ENCODE measurements around the gene RASGEF1B. TPM values are rescaled to one million over a fixed set of nuclear protein-coding genes. Genes with fewer than 3 reads are reported as not detected.

RASGEF1B gene
- total RNA-seq, 2 donors from 2014 or later = 7.8 to 24.5 TPM

DNA sequence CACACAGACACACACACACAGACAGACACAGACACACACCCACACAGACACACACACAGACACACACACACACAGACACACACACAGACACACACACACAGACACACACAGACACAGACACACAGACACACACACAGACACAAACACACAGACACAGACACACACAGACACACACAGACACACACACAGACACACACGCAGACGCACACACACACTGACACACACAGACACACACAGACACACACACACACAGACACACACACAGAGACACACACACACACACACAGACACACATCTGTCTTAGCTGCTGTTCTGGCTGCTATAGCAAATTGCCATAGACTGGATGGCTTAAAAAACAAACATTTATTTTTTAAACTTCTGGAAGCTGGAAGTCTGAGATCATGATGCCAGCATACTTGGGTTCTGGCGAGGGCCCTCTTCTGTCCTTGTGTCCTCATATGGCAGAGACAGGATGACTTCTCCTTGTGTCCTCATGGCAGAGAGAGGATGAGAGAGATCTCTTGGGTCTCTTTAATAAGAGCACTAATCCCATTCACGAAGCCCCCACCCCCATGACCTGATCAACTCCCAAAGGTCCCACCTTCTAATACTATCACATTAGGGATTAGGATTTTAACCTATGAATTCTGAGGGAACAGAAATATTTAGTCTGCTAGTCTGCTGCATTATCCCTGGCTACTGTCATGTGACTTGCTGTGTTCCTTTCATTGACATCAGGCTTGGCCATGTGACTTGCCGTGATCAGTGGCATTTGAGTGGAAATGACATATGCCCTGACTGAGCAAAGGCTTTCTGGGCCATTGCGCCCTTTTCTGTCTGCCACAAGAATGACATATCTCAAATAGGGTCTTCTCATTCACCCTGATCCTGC, 32.7 kb upstream of the RASGEF1B start:
- Histone ChIP-seq H3K27me3 (no peaks in the 10 kb centered on the region), H3K4me3 (no peak overlapping the region), H3K27ac (peak overlapping the region; percentile 49), H3K9ac (ENCODE audit: low read depth in 2 of 2, low read length in 2 of 2) (no peak overlapping the region), H3K9me3 (no peaks in the 10 kb centered on the region), H3K36me3 (no peaks in the 10 kb centered on the region), H3K4me1 (no peaks in the 10 kb centered on the region)
- intact Hi-C loops (cut with DNase I) = no loop called here
- TF ChIP-seq, protein P1, sequence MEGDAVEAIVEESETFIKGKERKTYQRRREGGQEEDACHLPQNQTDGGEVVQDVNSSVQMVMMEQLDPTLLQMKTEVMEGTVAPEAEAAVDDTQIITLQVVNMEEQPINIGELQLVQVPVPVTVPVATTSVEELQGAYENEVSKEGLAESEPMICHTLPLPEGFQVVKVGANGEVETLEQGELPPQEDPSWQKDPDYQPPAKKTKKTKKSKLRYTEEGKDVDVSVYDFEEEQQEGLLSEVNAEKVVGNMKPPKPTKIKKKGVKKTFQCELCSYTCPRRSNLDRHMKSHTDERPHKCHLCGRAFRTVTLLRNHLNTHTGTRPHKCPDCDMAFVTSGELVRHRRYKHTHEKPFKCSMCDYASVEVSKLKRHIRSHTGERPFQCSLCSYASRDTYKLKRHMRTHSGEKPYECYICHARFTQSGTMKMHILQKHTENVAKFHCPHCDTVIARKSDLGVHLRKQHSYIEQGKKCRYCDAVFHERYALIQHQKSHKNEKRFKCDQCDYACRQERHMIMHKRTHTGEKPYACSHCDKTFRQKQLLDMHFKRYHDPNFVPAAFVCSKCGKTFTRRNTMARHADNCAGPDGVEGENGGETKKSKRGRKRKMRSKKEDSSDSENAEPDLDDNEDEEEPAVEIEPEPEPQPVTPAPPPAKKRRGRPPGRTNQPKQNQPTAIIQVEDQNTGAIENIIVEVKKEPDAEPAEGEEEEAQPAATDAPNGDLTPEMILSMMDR (IDR thresholded peaks at IDR 0.05) = no peak
- DNase-seq = no peak

DNA sequence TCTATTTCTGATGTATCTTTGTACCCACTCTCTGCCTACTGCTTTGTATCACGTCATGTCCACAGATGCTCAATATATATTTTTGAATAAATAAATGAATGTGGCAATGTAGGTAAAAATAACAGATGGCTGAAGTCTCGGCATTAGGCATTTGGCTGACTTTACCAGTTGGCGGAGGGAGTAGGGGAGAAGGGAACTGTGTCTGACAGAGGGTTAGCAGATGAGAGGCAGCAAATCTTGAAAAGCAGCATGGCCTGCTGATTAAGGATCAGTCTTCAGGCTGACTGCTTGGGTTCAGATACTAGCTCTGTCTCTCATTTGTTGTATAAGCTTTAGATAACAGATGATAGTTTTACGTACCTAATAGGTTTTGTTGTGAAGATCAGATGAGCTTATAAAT, 31.9 kb upstream of the RASGEF1B start:
- no peak overlapping the region for H3K4me3 ChIP-seq
- no peak overlapping the region for H3K9ac ChIP-seq (ENCODE audit: low read depth in 2 of 2, low read length in 2 of 2)
- H3K27ac ChIP-seq = no peak overlapping the region
- no peak for DNase-seq
- intact Hi-C loops (cut with DNase I) = no loop called here
- TF ChIP-seq, protein P1 (IDR thresholded peaks at IDR 0.05) = no peak
- H3K27me3 ChIP-seq = no peaks in the 10 kb centered on the region
- H3K4me1 ChIP-seq = no peaks in the 10 kb centered on the region
- no peaks in the 10 kb centered on the region for H3K36me3 ChIP-seq
- no peaks in the 10 kb centered on the region for H3K9me3 ChIP-seq

DNA sequence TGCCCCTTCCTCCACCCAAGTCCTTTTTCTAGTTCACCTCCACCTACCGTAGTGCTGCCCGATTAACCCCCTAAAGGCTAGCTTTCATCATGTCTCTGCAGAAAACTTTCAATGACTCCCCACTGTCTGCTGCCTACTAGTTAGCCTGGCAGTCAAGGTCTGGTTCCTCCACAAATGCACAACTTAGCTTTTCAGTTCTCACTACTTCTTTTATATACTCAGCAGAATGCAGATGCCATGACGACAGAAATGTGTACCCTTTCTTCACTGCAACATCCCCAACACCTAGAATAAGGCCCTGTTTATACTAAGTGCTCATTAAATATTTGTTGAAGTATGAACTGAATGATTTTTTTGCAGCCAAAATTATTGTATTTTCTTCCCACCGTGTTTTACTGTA, 30.9 kb upstream of the RASGEF1B start:
- Histone ChIP-seq H3K27me3 (no peaks in the 10 kb centered on the region), H3K9ac (ENCODE audit: low read depth in 2 of 2, low read length in 2 of 2) (no peak overlapping the region), H3K4me1 (no peaks in the 10 kb centered on the region), H3K36me3 (no peaks in the 10 kb centered on the region), H3K9me3 (no peaks in the 10 kb centered on the region), H3K27ac (no peak overlapping the region), H3K4me3 (no peak overlapping the region)
- intact Hi-C loops (cut with DNase I) = no loop called here
- TF ChIP-seq, protein P1 (IDR thresholded peaks at IDR 0.05) = no peak
- DNase-seq = no peak

DNA sequence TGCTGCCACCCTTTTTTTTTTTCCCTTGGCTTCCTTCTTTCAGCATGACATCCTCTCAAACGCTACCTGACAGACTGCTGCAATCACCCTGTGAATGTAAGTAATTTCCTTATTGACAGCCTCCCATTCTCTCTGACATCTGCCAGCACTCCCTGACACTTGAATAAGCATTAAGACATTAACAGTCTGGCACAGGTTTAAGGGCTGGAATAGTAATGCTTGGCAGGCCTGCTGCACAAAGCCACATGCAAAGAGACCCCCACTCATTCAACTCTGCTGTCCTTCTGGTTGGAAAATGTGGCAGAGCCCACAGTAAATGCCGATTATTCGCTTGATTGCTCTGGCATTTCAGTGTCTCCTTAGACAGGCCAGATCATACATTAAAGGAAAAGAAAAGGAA, 28.1 kb upstream of the RASGEF1B start:
- no peaks in the 10 kb centered on the region for H3K9me3 ChIP-seq
- peak overlapping the region; percentile 15 for H3K27ac ChIP-seq
- no peaks in the 10 kb centered on the region for H3K27me3 ChIP-seq
- H3K4me3 ChIP-seq = no peak overlapping the region
- no peaks in the 10 kb centered on the region for H3K4me1 ChIP-seq
- no peak overlapping the region for H3K9ac ChIP-seq (ENCODE audit: low read depth in 2 of 2, low read length in 2 of 2)
- TF ChIP-seq, protein P1 (IDR thresholded peaks at IDR 0.05) = no peak
- intact Hi-C loops (cut with DNase I) = no loop called here
- DNase-seq = no peak
- H3K36me3 ChIP-seq = no peaks in the 10 kb centered on the region

DNA sequence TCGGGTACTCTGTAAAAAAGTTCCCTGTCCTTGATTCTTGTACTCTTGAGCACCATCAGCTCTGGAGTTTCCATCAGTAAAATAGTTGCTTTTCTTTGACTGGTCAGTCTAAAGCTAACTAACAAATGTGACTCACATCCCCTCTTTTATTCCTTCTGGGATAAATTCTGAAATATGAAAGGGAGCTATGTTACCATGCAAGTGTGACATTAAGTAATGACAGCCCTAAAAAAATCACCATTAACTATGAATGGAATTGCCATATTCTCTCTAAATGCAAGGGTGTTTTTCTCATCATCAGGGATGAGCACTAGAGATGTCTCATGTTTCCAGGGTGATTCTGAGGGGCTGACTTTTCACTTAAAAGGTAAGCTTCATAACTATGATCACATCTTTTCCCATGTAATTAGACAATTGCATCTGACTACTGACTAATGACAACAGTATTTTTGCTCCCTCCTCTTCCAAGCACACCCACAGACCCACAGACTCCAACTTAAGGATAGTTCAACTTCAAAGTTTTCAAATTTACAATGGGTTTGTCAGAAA, 26.9 kb upstream of the RASGEF1B start:
- TF ChIP-seq, protein P1 (IDR thresholded peaks at IDR 0.05) = no peak
- no peaks in the 10 kb centered on the region for H3K4me1 ChIP-seq
- no peak overlapping the region for H3K27ac ChIP-seq
- intact Hi-C loops (cut with DNase I) = no loop called here
- H3K27me3 ChIP-seq = no peaks in the 10 kb centered on the region
- no peaks in the 10 kb centered on the region for H3K9me3 ChIP-seq
- no peak for DNase-seq
- H3K9ac ChIP-seq (ENCODE audit: low read depth in 2 of 2, low read length in 2 of 2) = no peak overlapping the region
- no peaks in the 10 kb centered on the region for H3K36me3 ChIP-seq
- H3K4me3 ChIP-seq = no peak overlapping the region
